T-cell (primary cell): ENCODE measurements around the gene GNE. TPM values are rescaled to one million over a fixed set of nuclear protein-coding genes. Genes with fewer than 3 reads are reported as not detected.
"Not testable (repeated sequence)": the region's sequence is repeated elsewhere in the genome, so short reads cannot be mapped to it uniquely, and the experiment has no call there.

Source experiments
- ATAC-seq, 4 experiments: fragments of 200-7000 bp in 3 of 4; fragments of 150-1000 bp in 1 of 4; cut with Tn5 transposase; replicated peaks in 1 of 4; 1 replicate in 3 of 4; 2 replicates in 1 of 4; pipeline ENCODE4 v1.10.0; 2021; ENCODE audit warnings: moderate library complexity in 3 of 4, mild to moderate bottlenecking in 2 of 4, moderate number of reproducible peaks in 1 of 4
- CTCF ChIA-PET, 2 donors: fragments of 300-600 bp; sonication (Branson Sonifier 250); formaldehyde crosslinking; loops; one replicate each; lab custom pipeline; 2022; ENCODE audit warnings: antibody characterized with exemption in 2 of 2; lab: Charles Lee
- POLR2A ChIA-PET, 2 donors: fragments of 300-600 bp; sonication (Branson Sonifier 250); formaldehyde crosslinking; loops; one replicate each; lab custom pipeline; 2022; ENCODE audit warnings: antibody characterized with exemption in 2 of 2; lab: Charles Lee
- DNase-seq, 35 experiments: peaks; one replicate each; pipeline versions ENCODE4 v3.0.0 to v3.0.0-alpha.2; 2013 to 2023
- H3K27ac ChIP-seq: one replicate; pipeline ENCODE4 v1.5.1; 2013; ENCODE audit warnings: low read length
- H3K27me3 ChIP-seq, 2 experiments: replicated peaks in 1 of 2; 1 replicate in 1 of 2; 2 replicates in 1 of 2; pipeline versions ENCODE4 v1.6.1 to v1.7.0; 2013; ENCODE audit warnings: low read length in 1 of 2, mixed read lengths in 1 of 2; ENCODE audit not compliant: control insufficient read depth in 2 of 2, insufficient read depth in 2 of 2; ENCODE audit errors: extremely low read depth in 1 of 2
- H3K36me3 ChIP-seq, 2 donors: 1 replicate in 1 of 2; 2 replicates in 1 of 2; pipeline versions ENCODE4 v1.6.1 to v1.7.0; 2013; ENCODE audit warnings: low read length in 1 of 2; ENCODE audit not compliant: control insufficient read depth in 2 of 2, insufficient read depth in 1 of 2; ENCODE audit errors: extremely low read depth in 1 of 2
- H3K4me1 ChIP-seq, 2 experiments: 1 replicate in 1 of 2; 2 replicates in 1 of 2; pipeline versions ENCODE4 v1.6.1 to v1.7.0; 2013; ENCODE audit warnings: low read length in 2 of 2, mixed read lengths in 1 of 2; ENCODE audit not compliant: insufficient read depth in 2 of 2, control insufficient read depth in 1 of 2; ENCODE audit errors: extremely low read depth in 1 of 2
- H3K4me3 ChIP-seq, 2 donors: 1 replicate in 1 of 2; 2 replicates in 1 of 2; pipeline versions ENCODE4 v1.5.1 to v1.7.0; 2013; ENCODE audit warnings: mild to moderate bottlenecking in 2 of 2, low read length in 1 of 2, moderate library complexity in 1 of 2; ENCODE audit not compliant: control insufficient read depth in 1 of 2; ENCODE audit errors: extremely low read depth in 1 of 2
- H3K9me3 ChIP-seq: 2 replicates; pipeline ENCODE4 v1.7.0; 2013
- H3K27ac Mint-ChIP-seq, 2 donors: one replicate each; pipeline ENCODE4 v1.8.0; 2020 to 2021; ENCODE audit warnings: mild to moderate bottlenecking in 2 of 2, mixed read lengths in 2 of 2
- H3K27me3 Mint-ChIP-seq, 2 donors: one replicate each; pipeline ENCODE4 v1.8.0; 2021 to 2022; ENCODE audit warnings: mixed read lengths in 2 of 2
- H3K36me3 Mint-ChIP-seq: one replicate; pipeline ENCODE4 v1.8.0; 2021; ENCODE audit warnings: mixed read lengths
- H3K4me1 Mint-ChIP-seq, 3 donors: one replicate each; pipeline ENCODE4 v1.8.0; 2020 to 2022; ENCODE audit warnings: mixed read lengths in 3 of 3, mild to moderate bottlenecking in 1 of 3
- H3K4me3 Mint-ChIP-seq, 3 donors: one replicate each; pipeline ENCODE4 v1.8.0; 2020 to 2022; ENCODE audit warnings: mild to moderate bottlenecking in 3 of 3, mixed read lengths in 3 of 3, moderate library complexity in 3 of 3
- H3K9me3 Mint-ChIP-seq, 3 donors: one replicate each; pipeline ENCODE4 v1.8.0; 2020 to 2022; ENCODE audit warnings: mixed read lengths in 3 of 3
- WGBS: methylation state at CpG from one replicate; pipeline ENCODE4 v1.1.5; 2013; ENCODE audit warnings: missing lambda C conversion rate; ENCODE audit not compliant: insufficient coverage; 5-methylcytosine and 5-hydroxymethylcytosine counted together
- total RNA-seq, 35 experiments: library from RNA in 6 of 35; stranded (reverse) in 6 of 35; fragments of 120-200 nt in 1 of 35; gene quantifications; one replicate each; pipeline versions ENCODE4 v1.2.1 to v1.2.4 and lab custom pipeline; 2013 to 2026

Gene GNE
- total RNA-seq, 5 donors from 2014 or later (not counting 1 experiment from before 2014, with no cell fraction given), result 12.3 to 17.0 (median 14.9) TPM

- no peaks in the 10 kb centered on the region for H3K27me3 Mint-ChIP-seq
- H3K4me3 Mint-ChIP-seq, result no peak overlapping the region
- Histone ChIP-seq H3K9me3 (no peaks in the 10 kb centered on the region), H3K27ac (no peak overlapping the region), H3K4me1 (no peaks in the 10 kb centered on the region), H3K36me3 (peaks cover 3 to 29% of the 10 kb centered on the region in 2 donors), H3K4me3 (no peak overlapping the region), H3K27me3 (no peaks in the 10 kb centered on the region)
- DNase-seq (no peak), ATAC-seq (no peak)
- CTCF ChIA-PET, result interaction anchor here in 1 of 2 donors (0.5 kb wide), 1 partner anchor 68 kb away, joined by 8 read pairs; no protein-coding TSS in a partner anchor
- H3K36me3 Mint-ChIP-seq, result peaks cover 18% of the 10 kb centered on the region
- peaks cover 9 to 11% (median 10%) of the 10 kb centered on the region in 3 donors for H3K4me1 Mint-ChIP-seq
- 95% methylated on average over 2 of the region's 6 CpGs for WGBS
- H3K27ac Mint-ChIP-seq, result no peak overlapping the region
- H3K9me3 Mint-ChIP-seq, result no peaks in the 10 kb centered on the region
- POLR2A ChIA-PET, result no interaction called here
Measured at GRCh38 chr9:36245906-36246305, 12.3 kb downstream of the GNE start.

DNA sequence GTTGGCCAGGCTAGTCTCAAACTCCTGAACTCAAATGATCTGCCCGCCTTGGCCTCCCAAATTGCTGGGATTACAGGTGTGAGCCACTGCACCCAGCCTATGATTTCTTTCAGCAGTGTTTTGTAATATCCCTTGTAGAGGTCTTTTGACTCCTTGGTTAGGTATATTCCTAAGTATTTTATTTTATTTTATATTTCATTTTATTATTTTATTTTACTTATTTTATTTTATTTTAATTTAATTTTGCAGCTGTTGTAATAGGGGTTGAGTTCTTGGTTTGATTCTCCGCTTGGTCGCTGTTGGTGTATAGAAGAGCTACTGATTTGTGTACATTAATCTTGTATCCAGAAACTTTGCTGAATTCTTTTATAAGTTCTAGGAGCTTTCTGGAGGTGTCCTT is 18.6 kb downstream of the GNE start:
- H3K9me3 ChIP-seq, ATAC-seq, DNase-seq, H3K4me1 Mint-ChIP-seq, H3K4me3 ChIP-seq, H3K9me3 Mint-ChIP-seq, H3K27me3 ChIP-seq, CTCF ChIA-PET, POLR2A ChIA-PET, H3K27me3 Mint-ChIP-seq, H3K27ac Mint-ChIP-seq, H3K27ac ChIP-seq, H3K4me1 ChIP-seq, H3K4me3 Mint-ChIP-seq: not testable (repeated sequence)
- H3K36me3 Mint-ChIP-seq, result peaks cover 27% of the 10 kb centered on the region
- no CpG with 5 or more reads among the region's 3 CpGs for WGBS
- H3K36me3 ChIP-seq, result peaks cover 0 to 35% of the 10 kb centered on the region in 2 donors

DNA sequence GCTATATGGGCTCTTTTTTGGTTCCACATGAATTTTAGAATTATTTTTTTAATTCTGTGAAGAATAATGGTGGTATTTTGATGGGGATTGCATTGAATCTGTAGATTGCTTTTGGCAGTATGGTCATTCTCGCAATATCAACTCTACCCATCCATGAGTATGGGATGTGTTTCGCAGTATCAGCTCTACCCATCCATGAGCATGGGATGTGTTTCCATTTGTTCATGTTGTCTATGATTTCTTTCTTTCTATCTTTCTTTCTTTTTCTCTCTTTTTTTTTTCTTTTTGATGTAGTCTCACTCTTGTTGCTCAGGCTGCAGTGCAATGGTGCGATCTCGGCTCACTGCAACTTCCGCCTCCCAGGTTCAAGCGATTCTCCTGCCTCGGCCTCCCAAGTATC is 19.0 kb downstream of the GNE start:
- H3K27me3 Mint-ChIP-seq, H3K27me3 ChIP-seq, CTCF ChIA-PET, H3K4me1 Mint-ChIP-seq, H3K4me3 ChIP-seq, ATAC-seq, DNase-seq, H3K9me3 ChIP-seq, POLR2A ChIA-PET, H3K4me1 ChIP-seq, H3K27ac ChIP-seq, H3K4me3 Mint-ChIP-seq, H3K27ac Mint-ChIP-seq, H3K9me3 Mint-ChIP-seq: not testable (repeated sequence)
- no CpG with 5 or more reads among the region's 7 CpGs for WGBS
- H3K36me3 Mint-ChIP-seq, result peaks cover 27% of the 10 kb centered on the region
- H3K36me3 ChIP-seq, result peaks cover 0 to 37% of the 10 kb centered on the region in 2 donors

DNA sequence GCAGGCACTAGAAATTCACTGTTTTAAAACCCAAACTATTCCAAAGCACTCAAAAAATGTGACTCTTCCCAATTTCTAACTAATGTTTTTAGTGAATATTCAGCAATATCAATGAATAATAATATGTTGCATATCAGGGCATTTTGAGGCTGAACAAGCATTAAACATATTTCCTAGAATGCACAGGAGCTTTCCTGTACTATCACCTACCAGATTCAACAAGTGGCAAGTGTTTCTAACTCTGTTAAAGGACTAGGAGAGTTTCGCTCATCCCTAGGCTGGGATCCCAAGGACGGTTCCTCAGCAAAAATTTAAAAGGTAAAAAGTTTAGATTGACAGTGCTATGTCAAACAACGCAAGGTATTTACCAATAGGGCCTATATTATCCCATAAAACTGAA is 21.0 kb downstream of the GNE start:
- Mint-ChIP-seq H3K27ac (no peak overlapping the region), H3K4me3 (no peak overlapping the region), H3K36me3 (peaks cover 40% of the 10 kb centered on the region), H3K27me3 (no peaks in the 10 kb centered on the region), H3K4me1 (peaks cover 3 to 9% (median 8%) of the 10 kb centered on the region in 3 donors), H3K9me3 (no peaks in the 10 kb centered on the region)
- no peak for DNase-seq
- ATAC-seq, result no peak
- Histone ChIP-seq H3K27ac (no peak overlapping the region), H3K27me3 (no peaks in the 10 kb centered on the region), H3K4me3 (no peak overlapping the region), H3K36me3 (peaks cover 7 to 41% of the 10 kb centered on the region in 2 donors), H3K4me1 (no peaks in the 10 kb centered on the region), H3K9me3 (no peaks in the 10 kb centered on the region)
- ChIA-PET CTCF (no interaction called here), POLR2A (interaction anchor here in 1 of 2 donors (0.7 kb wide), 1 partner anchor 202 kb away, joined by 3 read pairs; no protein-coding TSS in a partner anchor)
- no CpG with 5 or more reads among the region's 3 CpGs for WGBS

DNA sequence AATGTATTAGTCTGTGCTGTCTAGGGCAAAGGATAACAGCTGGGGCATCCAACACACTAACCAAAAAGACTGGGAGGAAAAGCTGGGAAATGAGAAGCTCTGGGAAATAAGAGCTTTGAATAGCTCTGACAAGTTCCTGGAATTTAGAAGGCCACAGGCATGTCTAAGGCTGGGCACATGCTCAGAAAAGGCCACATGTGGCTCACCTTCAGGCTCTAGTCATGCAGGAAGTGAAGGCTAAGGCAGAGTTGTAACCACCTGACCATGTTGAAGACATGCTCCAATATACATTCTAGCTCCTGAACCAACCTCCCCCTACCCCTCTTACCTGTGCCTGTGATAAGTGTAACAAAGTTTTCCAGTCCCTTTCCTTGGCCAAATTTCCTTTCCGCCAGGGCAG is 35.8 kb downstream of the GNE start:
- Histone ChIP-seq H3K27me3 (no peaks in the 10 kb centered on the region), H3K4me1 (peaks cover 2 to 8% of the 10 kb centered on the region in 2 experiments), H3K4me3 (peak overlapping the region in 1 of 2 donors; percentile 5), H3K27ac (no peak overlapping the region), H3K9me3 (peaks cover 5% of the 10 kb centered on the region), H3K36me3 (peaks cover 15 to 67% of the 10 kb centered on the region in 2 donors)
- Mint-ChIP-seq H3K4me1 (peaks cover 18 to 21% (median 20%) of the 10 kb centered on the region in 3 donors), H3K27ac (no peak overlapping the region), H3K36me3 (peaks cover 51% of the 10 kb centered on the region), H3K4me3 (no peak overlapping the region), H3K27me3 (no peaks in the 10 kb centered on the region), H3K9me3 (peaks cover 3 to 12% (median 6%) of the 10 kb centered on the region in 3 donors)
- 100% methylated on average over 1 of the region's 1 CpG for WGBS
- no peak for DNase-seq
- ChIA-PET POLR2A (no interaction called here), CTCF (no interaction called here)
- no peak for ATAC-seq

- no peak overlapping the region for H3K27ac Mint-ChIP-seq
- POLR2A ChIA-PET, result no interaction called here
Measured at GRCh38 chr9:36221667-36222066, 36.6 kb downstream of the GNE start.

More at GRCh38 chr9:36221667-36222066, 36.6 kb downstream of the GNE start:
- Histone ChIP-seq H3K9me3 (peaks cover 5% of the 10 kb centered on the region), H3K27me3 (no peaks in the 10 kb centered on the region), H3K36me3 (peaks cover 21 to 67% of the 10 kb centered on the region in 2 donors), H3K4me3 (no peak overlapping the region), H3K4me1 (peaks cover 2 to 8% of the 10 kb centered on the region in 2 experiments), H3K27ac (no peak overlapping the region)
- ATAC-seq (no peak), DNase-seq (no peak)
- WGBS, result no CpG with 5 or more reads among the region's 3 CpGs
- CTCF ChIA-PET, result no interaction called here
- H3K4me3 Mint-ChIP-seq, result no peak overlapping the region
- H3K9me3 Mint-ChIP-seq, result peaks cover 3 to 12% (median 6%) of the 10 kb centered on the region in 3 donors
- H3K4me1 Mint-ChIP-seq, result peaks cover 26 to 28% (median 26%) of the 10 kb centered on the region in 3 donors
- H3K27me3 Mint-ChIP-seq, result no peaks in the 10 kb centered on the region
- peaks cover 49% of the 10 kb centered on the region for H3K36me3 Mint-ChIP-seq
